ENCODE data around the gene SEC22B. TPM values are rescaled to one million over a fixed set of nuclear protein-coding genes. Genes with fewer than 3 reads are reported as not detected.
"Not testable (repeated sequence)": the region's sequence is repeated elsewhere in the genome, so short reads cannot be mapped to it uniquely, and the experiment has no call there.

Gene SEC22B
- polyA plus RNA-seq, 6 donors from 2014 or later, result 9.1 to 21.1 (median 19.5) TPM

GRCh38 chr1:120140656-120141265, 35.6 kb downstream of the SEC22B start:
- Mint-ChIP-seq H3K4me1 (peaks cover 18 to 21% (median 19%) of the 10 kb centered on the region in 3 donors), H3K27ac (peak overlapping the region in 1 of 6 donors; percentile 67)
- H3K4me3 Mint-ChIP-seq; H3K36me3 Mint-ChIP-seq; DNase-seq; H3K9me3 Mint-ChIP-seq; H3K27me3 Mint-ChIP-seq; ATAC-seq (ENCODE audit: low read depth in 2 of 2): not testable (repeated sequence)

GRCh38 chr1:120136086-120136485, 40.2 kb downstream of the SEC22B start:
- not testable (repeated sequence) for H3K4me1 Mint-ChIP-seq; ATAC-seq (ENCODE audit: low read depth in 2 of 2); H3K27me3 Mint-ChIP-seq; H3K36me3 Mint-ChIP-seq; H3K4me3 Mint-ChIP-seq; H3K27ac Mint-ChIP-seq; H3K9me3 Mint-ChIP-seq; DNase-seq

- H3K4me3 Mint-ChIP-seq; H3K36me3 Mint-ChIP-seq; DNase-seq; ATAC-seq (ENCODE audit: low read depth in 2 of 2); H3K27me3 Mint-ChIP-seq; H3K9me3 Mint-ChIP-seq: not testable (repeated sequence)
- Mint-ChIP-seq H3K4me1 (peaks cover 6 to 15% (median 13%) of the 10 kb centered on the region in 3 donors), H3K27ac (peak overlapping the region in 1 of 6 donors; percentile 58)
Observed at GRCh38 chr1:120133928-120134325, 42.4 kb downstream of the SEC22B start.

GRCh38 chr1:120133228-120133927, 42.9 kb downstream of the SEC22B start:
- Mint-ChIP-seq H3K4me3 (no peak overlapping the region), H3K4me1 (peaks cover 6 to 15% (median 13%) of the 10 kb centered on the region in 3 donors), H3K27me3 (no peaks in the 10 kb centered on the region), H3K36me3 (no peaks in the 10 kb centered on the region), H3K9me3 (no peaks in the 10 kb centered on the region), H3K27ac (peak overlapping the region in 1 of 6 donors; percentile 17)
- no peak for ATAC-seq (ENCODE audit: low read depth in 2 of 2)
- DNase-seq, result no peak

GRCh38 chr1:120132406-120132763, 43.9 kb downstream of the SEC22B start:
- not testable (repeated sequence) for H3K36me3 Mint-ChIP-seq; DNase-seq; H3K9me3 Mint-ChIP-seq; H3K27me3 Mint-ChIP-seq; ATAC-seq (ENCODE audit: low read depth in 2 of 2)
- Mint-ChIP-seq H3K4me1 (peaks cover 6 to 15% (median 13%) of the 10 kb centered on the region in 3 donors), H3K27ac (peak overlapping the region in 1 of 6 donors; percentile 76), H3K4me3 (peak overlapping the region in 3 of 8 donors; percentile 20 to 36 (median 23))

GRCh38 chr1:120131611-120132405, 44.5 kb downstream of the SEC22B start:
- Mint-ChIP-seq H3K4me1 (peaks cover 6 to 15% (median 13%) of the 10 kb centered on the region in 3 donors), H3K4me3 (peak overlapping the region in 3 of 8 donors; percentile 20 to 36 (median 23)), H3K27ac (peak overlapping the region in 1 of 6 donors; percentile 76)
- not testable (repeated sequence) for H3K27me3 Mint-ChIP-seq, DNase-seq, H3K9me3 Mint-ChIP-seq, H3K36me3 Mint-ChIP-seq
- peak; percentile 81 to 90 for ATAC-seq (ENCODE audit: low read depth in 2 of 2)

GRCh38 chr1:120127921-120128320, 48.4 kb downstream of the SEC22B start:
- H3K4me3 Mint-ChIP-seq; H3K27ac Mint-ChIP-seq; ATAC-seq (ENCODE audit: low read depth in 2 of 2); H3K36me3 Mint-ChIP-seq; H3K9me3 Mint-ChIP-seq; H3K27me3 Mint-ChIP-seq; DNase-seq: not testable (repeated sequence)
- peaks cover 15 to 27% (median 17%) of the 10 kb centered on the region in 3 donors for H3K4me1 Mint-ChIP-seq

- H3K4me1 Mint-ChIP-seq, result peaks cover 15 to 22% (median 21%) of the 10 kb centered on the region in 3 donors
- not testable (repeated sequence) for H3K4me3 Mint-ChIP-seq; ATAC-seq (ENCODE audit: low read depth in 2 of 2); H3K36me3 Mint-ChIP-seq; DNase-seq; H3K9me3 Mint-ChIP-seq; H3K27ac Mint-ChIP-seq; H3K27me3 Mint-ChIP-seq
Observed at GRCh38 chr1:120126216-120126615, 50.1 kb downstream of the SEC22B start.

GRCh38 chr1:120124628-120125027, 51.7 kb downstream of the SEC22B start:
- not testable (repeated sequence) for H3K9me3 Mint-ChIP-seq; DNase-seq; H3K36me3 Mint-ChIP-seq; ATAC-seq (ENCODE audit: low read depth in 2 of 2); H3K27me3 Mint-ChIP-seq
- peak overlapping the region in 1 of 8 donors; percentile 12 for H3K4me3 Mint-ChIP-seq
- peak overlapping the region in 1 of 6 donors; percentile 31 for H3K27ac Mint-ChIP-seq
- H3K4me1 Mint-ChIP-seq, result peaks cover 13 to 22% (median 19%) of the 10 kb centered on the region in 3 donors

GRCh38 chr1:120123813-120124510, 52.4 kb downstream of the SEC22B start:
- peaks cover 13 to 19% (median 19%) of the 10 kb centered on the region in 3 donors for H3K4me1 Mint-ChIP-seq

GRCh38 chr1:120122262-120122893, 53.9 kb downstream of the SEC22B start:
- not testable (repeated sequence) for H3K36me3 Mint-ChIP-seq, H3K9me3 Mint-ChIP-seq, H3K27me3 Mint-ChIP-seq
- peak; percentile 36 for DNase-seq
- H3K27ac Mint-ChIP-seq, result peak overlapping the region; percentile 31 to 91 (median 52)
- peak overlapping the region in 7 of 8 donors; percentile 54 to 87 (median 63) for H3K4me3 Mint-ChIP-seq
- H3K4me1 Mint-ChIP-seq, result peaks cover 21 to 29% (median 24%) of the 10 kb centered on the region in 3 donors
- peak; percentile 39 to 40 for ATAC-seq (ENCODE audit: low read depth in 2 of 2)

More at GRCh38 chr1:120123813-120124510, 52.4 kb downstream of the SEC22B start:
- not testable (repeated sequence) for H3K36me3 Mint-ChIP-seq, DNase-seq, H3K27me3 Mint-ChIP-seq, H3K9me3 Mint-ChIP-seq
- H3K4me3 Mint-ChIP-seq, result peak overlapping the region in 4 of 8 donors; percentile 10 to 53 (median 19)
- peak; percentile 80 to 84 for ATAC-seq (ENCODE audit: low read depth in 2 of 2)
- peak overlapping the region in 5 of 6 donors; percentile 19 to 54 (median 31) for H3K27ac Mint-ChIP-seq

- ATAC-seq (ENCODE audit: low read depth in 2 of 2), result peak; percentile 35 to 39
- peak overlapping the region in 1 of 6 donors; percentile 67 for H3K27ac Mint-ChIP-seq
- not testable (repeated sequence) for H3K9me3 Mint-ChIP-seq, H3K36me3 Mint-ChIP-seq, H3K27me3 Mint-ChIP-seq, DNase-seq
- H3K4me1 Mint-ChIP-seq, result peaks cover 23 to 29% (median 27%) of the 10 kb centered on the region in 3 donors
- H3K4me3 Mint-ChIP-seq, result peak overlapping the region in 2 of 8 donors; percentile 47 to 60
Observed at GRCh38 chr1:120121830-120122229, 54.5 kb downstream of the SEC22B start.

All from naive B cell (primary cell).